Spleen (tissue), 11 donors: ENCODE measurements around the gene SEPTIN10. TPM values are rescaled to one million over a fixed set of nuclear protein-coding genes. Genes with fewer than 3 reads are reported as not detected.
A peak's percentile ranks its signal among the peaks of the same experiment; 100 is the strongest.

Source experiments
- DNase-seq: peaks from one replicate; pipeline ENCODE4 v3.0.0-alpha.2; 2020
- H3K27ac ChIP-seq, 8 donors: fragments of 200-600 bp; sonication (generic) in 7 of 8; 1 replicate in 4 of 8; 2 replicates in 4 of 8; pipeline versions ENCODE4 v1.5.0 to v1.8.0; 2016 to 2021; ENCODE audit warnings: inconsistent platforms in 4 of 8, mild to moderate bottlenecking in 4 of 8, moderate library complexity in 1 of 8
- H3K27me3 ChIP-seq, 7 donors: fragments of 200-600 bp; sonication (generic) in 6 of 7; replicated peaks in 1 of 7; 1 replicate in 4 of 7; 2 replicates in 3 of 7; pipeline versions ENCODE4 v1.5.0 to v1.8.0; 2016 to 2021; ENCODE audit warnings: inconsistent platforms in 3 of 7, mild to moderate bottlenecking in 1 of 7
- H3K36me3 ChIP-seq, 6 donors: fragments of 200-600 bp; sonication (generic) in 5 of 6; 1 replicate in 4 of 6; 2 replicates in 2 of 6; pipeline versions ENCODE4 v1.5.0 to v1.8.0; 2016 to 2021; ENCODE audit warnings: inconsistent platforms in 2 of 6
- H3K4me1 ChIP-seq, 6 donors: fragments of 200-600 bp; sonication (generic) in 5 of 6; 1 replicate in 3 of 6; 2 replicates in 3 of 6; pipeline versions ENCODE4 v1.5.0 to v1.8.0; 2016 to 2021; ENCODE audit warnings: inconsistent platforms in 3 of 6
- H3K4me3 ChIP-seq, 8 donors: fragments of 200-600 bp; sonication (generic) in 7 of 8; 1 replicate in 4 of 8; 2 replicates in 4 of 8; pipeline versions ENCODE4 v1.5.0 to v1.8.0; 2016 to 2021; ENCODE audit warnings: inconsistent platforms in 4 of 8, mild to moderate bottlenecking in 4 of 8, moderate library complexity in 2 of 8
- H3K9me3 ChIP-seq, 8 donors: fragments of 200-600 bp; sonication (generic) in 7 of 8; 1 replicate in 4 of 8; 2 replicates in 4 of 8; pipeline versions ENCODE4 v1.5.0 to v1.8.0; 2016 to 2021; ENCODE audit warnings: inconsistent platforms in 4 of 8
- CTCF ChIP-seq, 11 experiments: fragments of 200-600 bp in 7 of 11; fragments of 450-650 bp in 4 of 11; sonication (generic) in 4 of 11; IDR thresholded peaks in 8 of 11; conservative IDR thresholded peaks in 3 of 11; 1 replicate in 7 of 11; 2 replicates in 4 of 11; pipeline versions ENCODE4 v1.4.0 to v1.8.0; 2016 to 2021; ENCODE audit warnings: antibody characterized with exemption in 11 of 11, inconsistent platforms in 4 of 11, mild to moderate bottlenecking in 1 of 11
- POLR2A ChIP-seq, 3 donors: fragments of 450-650 bp; IDR thresholded peaks; one replicate each; pipeline ENCODE4 v1.5.1; 2017; ENCODE audit warnings: antibody characterized with exemption in 3 of 3, mild to moderate bottlenecking in 1 of 3
- POLR2AphosphoS5 ChIP-seq, 3 donors: sonication (generic); formaldehyde crosslinking; IDR thresholded peaks; one replicate each; pipeline ENCODE4 v1.5.1; 2017; ENCODE audit warnings: antibody characterized with exemption in 3 of 3
- WGBS, 5 donors: extraction: QIAGEN DNeasy Blood & Tissue Kit in 3 of 5; methylation state at CpG; one replicate each; pipeline versions ENCODE4 v1.1.5 to v1.1.7; 2013 to 2018; 5-methylcytosine and 5-hydroxymethylcytosine counted together
- intact Hi-C: fragments of 100-400 bp; cut with DNase I; formaldehyde crosslinking; loops from one replicate; pipeline ENCODE4 v1.15.0; 2023; ENCODE audit warnings: low total_unique reads
- polyA plus RNA-seq, 3 donors: library from polyadenylated mRNA; stranded (reverse); fragments of 200-250 nt; gene quantifications; one replicate each; pipeline ENCODE4 v1.2.1, GENCODE V29; 2013
- total RNA-seq, 7 donors: library from RNA; depleted of rRNA in 3 of 7; stranded (reverse); fragments of >200 nt in 3 of 7; fragmentation: NEBNext Ultra II Directional in 4 of 7; extraction: Animal tissue kit (Norgen Biotek cat#: 25700) in 4 of 7; gene quantifications; one replicate each; pipeline versions ENCODE4 v1.1.0 to v1.2.1, GENCODE V29; 2016 to 2021
- donor health status: healthy with polysubstance abuse.
- donor health status: DM: no; HTN: no; CAD: no; lungs with moderate emphysema.
- donor health status: DM: no; HTN: no; CAD: no.
- donor health status: Bipolar disorder and iron deficiency.
- donor health status: healthy.
- donor health status: DM: no; HTN: no; CAD: no.
- donor health status: DM: yes; HTN: yes; CAD: no.

SEPTIN10 gene
- total and polyA plus RNA-seq, 10 donors: 14.7 to 95.3 (median 58.3) TPM

DNA sequence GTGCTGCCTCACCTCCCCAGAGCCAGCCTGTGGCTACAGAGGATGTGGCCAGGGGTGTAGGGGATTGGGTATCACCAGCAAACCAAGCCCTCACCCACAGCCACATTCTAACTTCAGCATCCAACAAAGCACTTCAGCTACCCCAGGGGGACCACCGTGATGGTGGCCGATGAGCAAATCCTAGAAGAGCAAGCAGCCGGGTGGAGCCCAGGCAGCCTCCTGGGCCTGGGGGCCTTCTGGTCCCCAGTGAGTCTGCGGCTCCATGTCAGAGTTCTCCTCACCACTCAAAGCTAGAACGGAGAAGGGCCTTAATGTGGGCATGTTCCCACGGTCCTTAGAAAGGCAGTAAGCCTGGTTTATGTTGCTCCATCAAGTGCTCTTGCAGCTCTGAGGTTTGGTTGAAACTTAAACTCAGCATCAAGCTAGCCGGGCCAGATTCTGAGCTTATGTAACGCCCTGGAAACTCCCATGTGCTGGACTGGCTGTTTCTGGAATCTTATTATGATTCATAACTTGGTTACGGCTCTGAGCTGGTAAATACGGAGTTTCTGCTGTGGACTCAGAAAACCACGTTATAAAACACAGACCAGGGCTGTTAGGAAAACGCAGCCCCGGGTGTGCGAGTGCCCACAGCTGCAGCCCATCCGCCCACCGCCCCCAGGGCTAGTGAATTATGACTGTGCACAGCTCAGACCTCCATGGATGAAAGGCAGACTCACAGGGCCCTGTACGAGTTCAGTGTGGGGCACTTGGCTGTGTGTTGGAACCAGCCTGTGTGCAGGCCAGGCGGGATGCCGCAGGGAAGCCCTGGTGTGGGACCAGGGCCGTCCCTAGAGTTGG lies 99.8 kb downstream of the SEPTIN10 start:
- intact Hi-C loops: loop anchor here (10.0 kb wide), 1 partner anchor 659 kb away; no protein-coding TSS in a partner anchor
- no peak for TF ChIP-seq CTCF (IDR thresholded peaks at IDR 0.05 in 8 of 11, conservative IDR thresholded peaks at IDR 0.05 in 3 of 11)
- no peaks in the 10 kb centered on the region for H3K9me3 ChIP-seq
- H3K27ac ChIP-seq: peak overlapping the region in 1 of 8 donors; percentile 42
- no peaks in the 10 kb centered on the region for H3K27me3 ChIP-seq
- WGBS, 5 donors: 45 to 78% (median 67%) methylated on average over 17 to 20 of the region's 20 CpGs
- peaks cover 0 to 21% (median 3%) of the 10 kb centered on the region in 6 donors for H3K4me1 ChIP-seq
- no peaks in the 10 kb centered on the region for H3K36me3 ChIP-seq
- H3K4me3 ChIP-seq: no peak overlapping the region
- DNase-seq: no peak

GRCh38 chr2:109513230-109513629 lies 100.5 kb downstream of the SEPTIN10 start:
- peaks cover 0 to 21% (median 3%) of the 10 kb centered on the region in 6 donors for H3K4me1 ChIP-seq
- DNase-seq: no peak
- no peaks in the 10 kb centered on the region for H3K36me3 ChIP-seq
- no peak overlapping the region for H3K4me3 ChIP-seq
- H3K9me3 ChIP-seq: no peaks in the 10 kb centered on the region
- intact Hi-C loops: loop anchor here (10.0 kb wide), 1 partner anchor 658 kb away; no protein-coding TSS in a partner anchor
- TF ChIP-seq CTCF (IDR thresholded peaks at IDR 0.05 in 8 of 11, conservative IDR thresholded peaks at IDR 0.05 in 3 of 11) (no peak), POLR2A (IDR thresholded peaks at IDR 0.05) (no peak), POLR2AphosphoS5 (IDR thresholded peaks at IDR 0.05) (no peak)
- H3K27ac ChIP-seq: no peak overlapping the region
- no peaks in the 10 kb centered on the region for H3K27me3 ChIP-seq
- WGBS, 5 donors: 82 to 98% (median 90%) methylated on average over 5 of the region's 5 CpGs

- H3K27ac ChIP-seq: no peak overlapping the region
- H3K27me3 ChIP-seq: no peaks in the 10 kb centered on the region
- intact Hi-C loops: loop anchor here (10.0 kb wide), 1 partner anchor 657 kb away; no protein-coding TSS in a partner anchor
- no peak overlapping the region for H3K4me3 ChIP-seq
- no peaks in the 10 kb centered on the region for H3K9me3 ChIP-seq
- WGBS, 5 donors: 76 to 97% (median 82%) methylated on average over 4 to 5 of the region's 5 CpGs
- peaks cover 0 to 21% (median 3%) of the 10 kb centered on the region in 6 donors for H3K4me1 ChIP-seq
- no peaks in the 10 kb centered on the region for H3K36me3 ChIP-seq
- DNase-seq: no peak
- TF ChIP-seq CTCF (IDR thresholded peaks at IDR 0.05 in 8 of 11, conservative IDR thresholded peaks at IDR 0.05 in 3 of 11) (no peak), POLR2AphosphoS5 (IDR thresholded peaks at IDR 0.05) (no peak), POLR2A (IDR thresholded peaks at IDR 0.05) (no peak)
These were observed 101.7 kb downstream of the SEPTIN10 start for GRCh38 chr2:109512076-109512475.

DNA sequence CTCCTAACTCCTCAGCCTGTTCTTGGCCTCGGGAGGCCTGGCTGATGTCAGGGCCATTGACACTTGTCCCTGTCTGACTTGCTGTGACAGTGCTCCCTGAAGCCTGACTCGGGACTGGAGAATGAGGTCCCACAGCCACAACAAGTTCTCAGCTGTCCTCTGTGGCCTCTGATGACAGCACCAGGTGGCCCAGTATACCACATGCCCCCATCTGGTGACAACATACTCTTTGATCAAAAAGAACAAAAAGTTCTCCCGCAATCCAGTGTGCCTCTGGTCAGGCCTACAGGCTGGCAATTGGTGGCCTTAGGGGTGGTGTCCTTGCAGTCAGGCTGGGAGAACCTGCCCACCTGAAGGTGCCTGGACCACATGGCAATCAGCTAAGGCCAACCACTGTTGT lies 102.6 kb downstream of the SEPTIN10 start:
- H3K36me3 ChIP-seq: no peaks in the 10 kb centered on the region
- no peaks in the 10 kb centered on the region for H3K9me3 ChIP-seq
- H3K4me1 ChIP-seq: peaks cover 0 to 21% (median 3%) of the 10 kb centered on the region in 6 donors
- H3K27ac ChIP-seq: no peak overlapping the region
- no peak overlapping the region for H3K4me3 ChIP-seq
- intact Hi-C loops: loop anchor here (2.0 to 10.0 kb wide), 2 partner anchors 384 to 656 kb away; no protein-coding TSS in a partner anchor
- no peak for DNase-seq
- no peaks in the 10 kb centered on the region for H3K27me3 ChIP-seq
- 60 to 76% (median 70%) methylated on average over 2 to 3 of the region's 3 CpGs for WGBS, 5 donors
- TF ChIP-seq POLR2A (IDR thresholded peaks at IDR 0.05) (no peak), POLR2AphosphoS5 (IDR thresholded peaks at IDR 0.05) (no peak), CTCF (IDR thresholded peaks at IDR 0.05 in 8 of 11, conservative IDR thresholded peaks at IDR 0.05 in 3 of 11) (peak in 1 of 11 experiments; percentile 1)
